ENCODE results near the gene ZSCAN1.

Gene ZSCAN1

DNA sequence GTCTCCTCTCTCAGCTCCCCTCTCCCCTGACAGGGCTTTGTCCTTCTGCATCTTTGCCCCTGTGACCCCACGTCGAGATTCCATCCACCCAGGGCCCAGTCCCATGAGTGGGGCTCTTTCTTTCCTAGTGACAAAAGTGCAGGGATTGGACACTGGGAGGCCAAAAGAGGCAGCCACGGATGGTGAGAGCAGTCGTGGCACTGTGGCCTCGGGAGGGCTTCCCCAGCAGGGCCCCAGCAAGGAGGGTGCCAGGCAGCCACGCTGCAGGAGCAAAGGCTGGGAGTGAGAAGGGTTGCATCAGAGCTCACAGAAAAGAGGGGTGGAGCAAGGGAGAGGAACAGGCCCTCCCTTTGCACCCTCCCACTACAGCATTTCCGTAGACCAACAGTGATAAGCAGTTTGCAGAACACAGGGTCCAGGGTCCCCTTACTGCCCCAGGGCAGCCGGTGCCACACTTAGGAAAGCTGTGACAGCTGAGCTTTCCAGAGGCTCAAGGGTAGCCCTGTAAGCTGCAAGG, 4.9 kb downstream of the ZSCAN1 start:
- DNase-seq: peak in 1 of 56 donors; percentile 2

DNA sequence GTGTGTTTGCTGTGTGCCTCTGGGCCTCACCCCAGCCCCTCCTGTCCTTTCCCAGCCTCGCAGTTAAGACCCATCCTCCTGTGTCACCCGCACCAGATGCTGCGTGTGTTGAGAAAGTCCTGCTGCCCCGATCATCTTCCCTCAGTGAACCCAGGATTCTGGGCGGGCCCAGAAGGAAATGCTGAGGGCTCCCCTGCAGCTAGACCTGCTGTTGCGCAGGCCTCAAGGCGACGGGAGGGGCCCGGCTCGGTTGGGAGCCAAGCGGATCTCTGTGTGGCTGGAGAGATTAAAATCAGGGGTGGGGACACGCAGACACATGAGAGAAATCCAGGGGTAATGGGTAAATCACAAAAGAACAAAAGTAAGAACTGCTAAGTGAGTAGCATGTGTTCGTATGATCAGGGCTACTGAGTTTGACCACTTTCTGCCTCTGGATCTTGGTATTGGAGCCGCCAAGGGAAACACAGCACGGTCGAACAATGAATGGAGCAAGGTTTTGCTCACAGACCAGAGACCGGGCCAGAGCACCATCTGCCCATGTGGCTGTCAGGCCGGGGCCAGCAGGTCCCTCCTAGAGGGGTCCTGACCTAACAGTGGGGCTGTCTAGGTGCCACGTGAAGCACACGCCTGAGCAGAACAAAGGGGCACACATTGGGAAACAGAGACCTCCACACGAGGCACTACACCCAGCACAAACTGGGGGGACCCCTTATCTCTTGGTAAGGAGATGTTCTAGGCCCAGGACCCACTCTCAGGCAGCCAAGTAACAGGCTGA, 7.1 kb downstream of the ZSCAN1 start:
- DNase-seq: no peak

DNA sequence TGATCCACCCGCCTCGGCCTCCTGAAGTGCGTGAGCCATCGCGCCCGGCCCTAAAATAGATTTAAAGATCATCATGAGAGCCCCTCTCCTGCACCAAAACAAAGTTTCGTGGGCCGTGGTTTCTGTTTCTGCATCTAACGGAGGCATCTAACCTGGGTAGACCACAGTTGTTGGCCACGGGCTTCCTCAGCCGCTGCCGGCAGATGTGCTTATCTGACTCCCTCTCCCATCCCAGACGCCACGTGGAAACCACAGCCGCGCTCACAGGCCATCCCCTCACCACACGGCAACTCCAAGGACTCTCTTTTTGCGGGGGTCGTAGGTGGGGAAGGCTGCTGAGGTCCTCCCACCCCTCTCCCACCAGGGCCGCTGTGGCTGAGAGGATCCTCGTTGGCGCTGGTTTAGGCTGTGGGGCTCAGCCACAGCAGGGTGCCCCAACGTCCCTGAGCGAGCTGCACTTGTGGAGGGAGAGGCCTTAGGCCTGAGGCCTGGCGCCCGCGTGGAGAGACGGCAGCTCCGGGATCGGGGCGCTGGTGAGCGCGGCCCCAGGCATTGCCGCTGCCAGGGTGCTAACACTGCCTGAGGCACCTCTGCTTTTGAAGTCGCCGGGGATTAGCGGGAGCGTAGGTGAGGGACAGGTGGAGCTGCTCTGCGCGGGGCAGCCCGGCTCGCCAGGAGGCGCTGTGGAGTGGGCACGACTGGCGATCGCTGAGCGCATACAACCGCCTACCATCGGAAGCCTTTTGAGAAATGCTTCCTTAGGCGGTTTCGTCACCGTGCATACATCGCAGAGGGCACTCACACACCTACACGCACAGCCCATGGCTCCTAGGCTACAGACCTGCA, 8.9 kb downstream of the ZSCAN1 start:
- no peak for DNase-seq

DNA sequence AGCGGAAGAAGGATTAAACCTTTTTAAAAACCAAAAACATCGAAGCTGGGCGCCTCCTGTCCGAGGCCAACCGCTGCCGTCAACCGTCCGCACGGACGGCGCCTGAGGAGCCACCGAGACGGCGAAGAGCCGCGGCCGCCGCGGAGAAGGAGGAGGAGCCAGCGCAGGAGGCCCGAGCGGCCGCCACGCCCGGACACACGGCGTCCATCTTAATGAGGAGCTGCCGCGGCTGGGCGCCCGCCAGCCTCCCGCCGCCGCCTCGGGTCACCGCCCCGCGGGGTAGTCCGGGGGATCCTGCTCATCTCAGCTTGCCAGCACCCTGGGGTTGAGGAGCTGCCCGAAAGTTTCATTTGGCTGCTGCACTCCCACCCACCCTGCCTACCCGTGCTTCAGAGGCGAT, 10.6 kb downstream of the ZSCAN1 start:
- no peak for DNase-seq

DNA sequence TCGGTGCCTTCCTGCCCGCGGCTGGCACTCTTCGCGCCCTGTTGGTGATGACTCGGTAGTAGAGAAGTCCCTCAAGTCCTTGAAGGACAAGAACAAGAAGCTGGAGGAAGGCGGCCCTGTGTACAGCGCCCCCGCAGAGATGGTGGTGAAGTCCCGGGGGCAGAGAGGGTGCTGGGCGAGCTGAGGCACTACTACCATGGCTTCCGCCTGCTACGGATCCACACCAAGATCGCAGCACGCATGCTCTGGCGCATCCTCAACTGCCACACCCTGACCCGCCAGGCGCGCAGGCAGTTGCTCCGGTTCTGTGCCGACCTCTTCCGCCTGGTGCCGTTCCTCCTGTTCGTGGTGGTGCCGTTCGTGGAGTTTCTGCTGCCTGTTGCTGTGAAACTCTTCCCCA, 11.1 kb downstream of the ZSCAN1 start:
- DNase-seq: no peak

DNA sequence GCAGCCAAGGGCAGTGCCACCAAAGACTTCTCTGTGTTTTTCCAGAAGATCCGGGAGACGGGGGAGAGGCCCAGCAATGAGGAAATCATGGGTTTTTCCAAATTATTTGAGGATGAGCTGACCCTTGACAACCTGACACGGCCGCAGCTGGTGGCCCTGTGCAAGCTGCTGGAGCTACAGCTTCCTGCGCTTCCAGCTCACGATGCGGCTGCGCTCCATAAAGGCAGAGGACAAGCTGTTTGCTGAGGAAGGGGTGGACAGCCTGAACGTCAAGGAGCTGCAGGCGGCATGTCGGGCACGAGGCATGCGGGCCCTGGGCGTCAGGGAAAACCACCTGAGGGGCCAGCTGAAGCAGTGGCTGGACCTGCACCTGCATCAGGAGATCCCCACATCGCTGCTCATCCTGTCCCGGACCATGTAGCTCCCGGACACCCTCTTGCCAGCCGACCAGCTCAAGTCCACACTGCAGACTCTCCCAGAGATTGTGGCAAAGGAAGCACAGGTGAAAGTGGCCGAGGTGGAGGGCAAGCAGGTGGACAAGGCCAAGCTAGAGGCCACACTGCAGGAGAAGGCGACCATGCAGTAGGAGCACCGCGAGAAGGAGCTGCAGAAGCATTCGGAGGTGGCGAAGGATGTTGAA, 11.7 kb downstream of the ZSCAN1 start:
- no peak for DNase-seq

DNA sequence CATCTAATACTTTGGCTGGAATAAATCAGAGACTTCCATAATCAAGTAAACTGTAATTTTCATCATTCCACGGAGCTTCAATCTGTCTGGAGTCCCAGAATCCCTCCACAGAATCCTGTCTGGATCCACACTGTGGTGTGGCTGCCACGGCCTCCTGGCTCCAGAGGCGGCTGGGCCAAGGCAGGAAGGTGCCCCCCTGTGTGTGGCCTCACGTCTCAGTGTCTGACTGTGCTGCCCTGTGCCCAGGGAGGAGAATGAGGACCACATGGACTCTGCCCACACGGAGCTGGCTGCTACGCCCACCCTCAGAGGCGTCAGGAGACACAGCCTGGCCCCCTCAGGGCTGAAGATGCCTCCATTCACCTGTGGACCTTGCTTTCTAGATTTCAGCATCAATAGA, 13.0 kb downstream of the ZSCAN1 start:
- DNase-seq: no peak

DNA sequence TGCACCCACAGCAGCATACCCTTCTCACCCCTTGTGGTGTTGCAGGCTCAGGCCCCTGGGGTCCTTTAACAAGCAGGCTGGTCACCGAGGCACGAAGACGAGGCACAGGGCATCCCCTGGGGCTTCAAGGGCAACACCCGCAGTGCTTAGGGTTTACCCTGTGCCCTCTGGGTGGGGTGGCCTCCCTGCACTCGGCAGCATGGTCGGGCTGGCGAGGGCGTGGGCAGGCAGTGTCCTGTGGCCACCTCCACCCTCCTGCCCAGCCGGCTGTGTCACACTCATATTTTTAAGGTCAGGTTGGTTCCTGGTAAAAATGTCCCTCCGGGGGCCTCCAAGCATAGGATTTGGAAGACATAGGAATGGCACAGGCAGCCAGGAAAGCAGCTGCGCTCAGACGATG, 13.8 kb downstream of the ZSCAN1 start:
- DNase-seq: no peak

DNA sequence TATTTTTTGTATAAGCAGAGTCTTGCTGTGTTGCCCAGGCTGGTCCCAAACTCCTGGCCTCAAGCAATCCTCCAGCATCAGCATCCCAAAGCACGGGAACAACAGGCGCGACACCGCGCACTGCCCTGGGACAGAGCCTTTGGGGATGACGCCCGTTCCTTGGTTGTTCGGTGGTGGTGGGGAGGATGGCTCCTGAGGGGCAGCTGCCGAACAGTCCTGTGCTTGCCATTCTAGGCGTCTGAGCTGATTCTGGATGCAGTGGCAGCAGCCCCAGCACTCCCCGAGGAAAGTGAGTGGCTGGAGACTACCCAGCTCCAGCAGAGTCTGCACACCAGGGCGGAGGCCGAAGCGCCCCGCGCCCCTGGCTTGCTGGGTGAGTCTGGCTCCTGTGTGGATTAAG, 18.4 kb downstream of the ZSCAN1 start:
- no peak for DNase-seq

DNA sequence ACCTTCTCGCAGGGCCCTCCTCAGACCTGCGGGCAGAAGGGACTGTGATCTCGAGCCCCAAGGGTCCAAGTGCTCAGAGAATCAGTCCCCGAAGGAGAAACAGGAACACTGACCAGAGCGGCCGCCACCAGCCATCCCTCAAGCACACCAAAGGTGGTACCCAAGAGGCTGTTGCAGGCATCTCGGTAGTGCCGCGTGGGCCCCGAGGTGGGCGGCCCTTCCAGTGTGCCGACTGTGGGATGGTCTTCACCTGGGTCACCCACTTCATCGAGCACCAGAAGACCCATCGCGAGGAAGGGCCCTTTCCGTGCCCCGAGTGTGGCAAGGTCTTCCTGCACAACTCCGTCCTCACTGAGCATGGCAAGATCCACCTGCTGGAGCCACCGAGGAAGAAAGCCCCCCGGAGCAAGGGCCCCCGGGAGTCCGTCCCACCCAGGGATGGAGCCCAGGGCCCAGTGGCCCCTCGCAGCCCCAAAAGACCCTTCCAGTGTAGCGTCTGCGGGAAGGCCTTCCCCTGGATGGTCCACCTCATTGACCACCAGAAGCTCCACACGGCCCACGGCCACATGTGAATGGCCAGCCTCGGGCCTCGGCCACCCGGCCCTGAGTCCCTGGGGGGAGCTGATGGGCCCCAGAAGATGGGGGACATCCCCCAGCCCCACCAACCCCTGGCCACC, 19.8 kb downstream of the ZSCAN1 start:
- DNase-seq: no peak

DNA sequence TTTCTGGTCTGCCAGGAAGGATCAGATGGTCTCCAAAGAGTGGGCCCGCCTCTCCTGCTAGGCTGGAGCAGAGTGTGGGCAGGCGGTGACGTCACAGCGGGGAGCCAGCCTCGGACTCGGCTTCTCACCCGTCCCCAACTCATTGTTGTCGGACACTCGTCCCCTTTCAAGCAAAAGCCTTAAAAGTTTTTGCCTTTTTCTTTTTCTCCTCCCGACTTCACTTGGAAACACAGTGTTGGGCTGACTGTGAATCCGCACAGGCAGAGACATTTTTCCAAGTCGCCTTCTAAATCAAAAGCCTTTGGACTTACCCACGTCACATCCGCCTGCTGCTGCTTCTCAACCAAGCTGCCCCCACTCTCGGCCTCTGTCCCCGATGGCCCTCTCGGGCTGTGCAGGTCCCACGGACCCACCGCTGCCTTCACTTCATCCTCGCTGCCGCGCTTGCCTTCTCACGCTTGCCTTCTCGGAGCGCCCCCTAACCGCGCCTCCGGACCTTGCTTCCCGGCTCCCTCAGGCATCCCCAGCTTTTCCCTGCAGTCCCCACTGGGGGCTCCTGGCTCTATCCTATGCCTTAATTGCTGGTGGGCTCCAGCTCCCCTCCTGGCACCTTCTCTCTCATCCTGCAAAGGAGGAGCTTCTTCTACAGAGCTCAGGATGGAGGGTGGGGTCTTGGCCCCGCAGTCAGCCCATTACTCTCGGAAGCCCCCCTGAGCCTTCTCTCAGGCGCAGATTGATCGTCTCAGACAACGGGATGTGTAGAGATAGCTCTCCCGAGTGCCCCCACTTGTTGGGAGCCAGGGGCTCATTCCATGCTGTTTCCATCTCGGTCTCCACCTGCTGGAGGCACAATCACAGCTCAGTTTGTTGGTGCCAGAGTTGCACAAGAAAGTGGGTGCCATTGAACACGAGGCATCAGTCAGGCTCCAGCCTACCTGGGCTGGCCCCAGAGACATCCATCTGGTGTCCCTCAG, 21.4 kb downstream of the ZSCAN1 start:
- DNase-seq: peak in 50 of 56 donors; percentile 5 to 83 (median 50)

DNA sequence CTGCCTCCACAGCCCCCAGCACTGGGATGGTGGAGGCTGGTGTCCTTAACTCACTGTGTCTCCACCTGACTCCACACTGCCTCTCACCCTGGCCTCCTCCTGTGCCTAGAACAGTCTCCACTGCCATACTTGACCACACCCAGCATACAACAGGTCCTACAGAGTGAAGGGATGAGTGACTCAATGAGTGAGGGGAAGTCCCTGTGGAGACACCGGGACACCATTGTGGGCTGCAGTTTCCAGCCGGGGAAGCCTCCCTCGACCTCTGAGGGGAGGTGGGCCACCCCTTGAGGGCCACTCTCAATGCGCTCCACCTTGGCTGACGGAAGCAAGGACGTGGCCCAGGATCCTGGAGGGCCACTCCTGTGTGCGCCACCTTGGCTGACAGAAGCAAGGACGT, 22.4 kb downstream of the ZSCAN1 start:
- DNase-seq: no peak

DNA sequence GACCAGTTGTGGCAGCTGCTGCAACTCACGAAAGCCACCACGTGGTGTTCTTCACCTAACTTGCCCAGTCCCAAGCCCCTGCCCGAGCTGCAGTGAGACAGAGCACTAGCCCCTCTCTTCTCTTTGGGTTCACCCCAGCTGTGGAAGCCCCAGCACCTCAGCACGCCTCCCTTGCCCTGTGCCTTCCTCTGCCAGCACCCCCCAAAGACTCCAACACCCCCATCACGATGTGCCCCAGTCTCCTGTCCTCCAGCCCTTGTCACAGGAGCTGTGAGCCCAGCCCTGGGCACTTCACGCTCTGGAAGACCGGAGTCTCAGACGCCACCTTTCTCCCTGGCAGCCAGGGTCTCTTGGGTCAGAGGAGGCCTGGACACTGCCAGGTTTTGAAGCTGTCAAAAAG, 23.0 kb downstream of the ZSCAN1 start:
- no peak for DNase-seq

DNA sequence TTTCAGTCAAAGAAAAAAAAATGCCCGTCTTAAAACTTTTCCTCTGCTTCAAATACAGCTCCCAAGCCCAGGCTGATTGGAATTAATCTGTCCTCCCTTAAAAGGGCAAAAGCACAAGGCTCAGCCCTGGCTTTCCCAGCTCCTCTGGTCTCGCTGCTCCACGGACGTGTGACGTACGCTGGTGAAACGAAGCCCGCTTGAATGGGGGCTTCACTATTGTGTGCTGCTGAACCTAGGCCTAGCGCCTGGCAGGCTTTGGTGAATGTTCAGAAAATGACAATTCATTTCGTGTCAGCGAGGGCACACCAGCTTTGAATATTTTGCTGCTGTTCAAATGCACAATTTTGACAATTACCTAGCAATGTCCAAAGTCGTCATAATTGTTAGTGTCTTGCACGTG, 24.6 kb downstream of the ZSCAN1 start:
- DNase-seq: peak in 10 of 56 donors; percentile 5 to 52 (median 24)

DNA sequence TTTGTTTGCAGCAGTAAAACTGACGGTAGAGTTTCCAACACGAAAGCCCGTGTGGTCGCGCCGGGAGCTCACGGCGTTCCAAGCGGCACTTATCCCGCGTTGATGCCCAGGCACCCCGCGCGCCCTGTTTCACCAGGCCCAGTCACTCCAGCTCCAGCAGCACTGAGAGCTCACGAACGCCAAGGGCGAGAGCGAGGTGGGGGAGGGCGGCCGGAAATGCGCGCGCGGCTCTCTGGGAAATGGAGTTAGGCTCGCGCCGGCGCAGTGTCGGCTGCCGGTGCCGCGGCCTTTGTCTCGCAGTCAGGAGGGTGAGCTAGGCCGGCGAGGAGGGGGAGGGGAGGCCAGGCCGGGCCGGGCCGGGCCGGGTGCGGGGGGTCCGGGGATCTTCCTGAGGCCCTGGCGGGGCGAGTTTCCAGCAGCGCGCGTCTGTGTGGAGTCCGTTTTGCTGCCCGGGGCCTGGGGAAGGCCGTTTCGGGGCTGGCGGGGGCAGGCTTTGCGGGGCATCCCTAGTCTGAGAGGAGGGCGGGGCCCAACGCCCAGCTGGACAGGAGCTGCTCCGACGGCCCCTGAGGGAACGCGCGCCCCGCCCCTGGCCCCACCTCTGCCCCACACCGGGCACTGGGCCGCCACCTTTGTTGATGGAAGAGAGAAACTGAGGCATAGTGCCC, 25.3 kb downstream of the ZSCAN1 start, which contains the start of gene ZNF135:
Gene ZNF135 (plus strand): TSS at position 280 of the 668 bp plus-strand sequence. CDS start 721 bp downstream, outside the sequence.
- DNase-seq: peak in 55 of 56 donors; percentile 30 to 94 (median 86)

DNA sequence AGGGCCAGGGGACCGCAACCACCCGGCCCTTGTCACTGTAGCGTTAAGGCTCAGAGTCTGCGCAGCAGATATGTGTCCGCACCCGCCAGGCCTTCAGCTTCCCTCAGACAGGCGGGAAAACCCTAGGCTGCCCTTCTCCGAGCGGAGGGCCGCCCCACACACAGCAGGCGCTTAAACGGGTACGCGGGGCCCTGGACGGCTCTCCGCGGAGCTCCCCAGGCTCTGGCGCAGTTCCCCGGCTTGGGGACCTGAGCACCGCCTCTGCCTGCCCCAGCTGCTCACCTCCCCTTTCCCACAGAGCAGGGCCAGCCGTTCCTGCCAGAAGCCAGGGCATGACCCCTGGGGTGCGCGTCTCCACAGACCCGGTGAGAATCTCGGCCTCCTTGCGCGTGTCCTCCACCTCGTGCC, 25.9 kb downstream of the ZSCAN1 start:
- peak in 4 of 56 donors; percentile 36 to 54 (median 42) for DNase-seq

DNA sequence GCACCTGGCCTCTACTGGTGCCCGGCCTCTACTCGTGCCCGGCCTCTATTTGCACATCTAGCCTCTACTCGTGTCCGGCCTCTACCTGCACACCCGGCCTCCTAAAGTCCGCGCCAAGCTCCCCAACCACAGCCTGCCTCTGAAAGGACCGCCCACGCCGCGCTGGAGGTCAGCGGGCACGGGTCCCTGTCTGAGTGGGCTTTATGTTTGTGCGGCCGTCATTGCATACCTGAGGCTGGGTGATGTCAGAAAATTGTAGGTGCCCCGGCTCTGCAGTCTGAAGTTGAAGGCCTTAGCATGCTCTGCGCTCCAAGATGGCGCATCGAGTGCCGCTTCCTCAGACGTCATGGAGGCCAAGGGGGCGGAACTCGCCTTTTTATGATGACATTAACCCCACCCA, 26.4 kb downstream of the ZSCAN1 start:
- no peak for DNase-seq

DNA sequence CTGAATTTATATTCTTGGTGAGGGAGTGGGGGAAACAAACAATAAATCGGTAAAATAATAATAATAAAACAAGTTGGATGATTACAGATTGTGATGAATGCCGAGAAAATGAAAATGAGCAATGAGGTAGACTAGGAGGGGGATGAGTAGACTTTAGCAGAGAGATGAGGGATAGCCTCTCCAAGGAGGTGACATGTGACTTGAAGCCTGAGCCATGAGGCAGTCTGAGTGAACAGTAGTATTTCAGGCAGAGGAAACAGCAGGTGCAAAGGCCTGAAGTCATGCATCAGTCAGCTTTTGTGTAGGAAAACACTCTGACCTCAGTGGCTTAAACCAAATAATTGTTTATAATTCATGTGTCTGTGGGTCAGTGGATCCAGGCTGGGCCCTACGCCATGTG, 29.9 kb downstream of the ZSCAN1 start:
- DNase-seq: no peak

DNA sequence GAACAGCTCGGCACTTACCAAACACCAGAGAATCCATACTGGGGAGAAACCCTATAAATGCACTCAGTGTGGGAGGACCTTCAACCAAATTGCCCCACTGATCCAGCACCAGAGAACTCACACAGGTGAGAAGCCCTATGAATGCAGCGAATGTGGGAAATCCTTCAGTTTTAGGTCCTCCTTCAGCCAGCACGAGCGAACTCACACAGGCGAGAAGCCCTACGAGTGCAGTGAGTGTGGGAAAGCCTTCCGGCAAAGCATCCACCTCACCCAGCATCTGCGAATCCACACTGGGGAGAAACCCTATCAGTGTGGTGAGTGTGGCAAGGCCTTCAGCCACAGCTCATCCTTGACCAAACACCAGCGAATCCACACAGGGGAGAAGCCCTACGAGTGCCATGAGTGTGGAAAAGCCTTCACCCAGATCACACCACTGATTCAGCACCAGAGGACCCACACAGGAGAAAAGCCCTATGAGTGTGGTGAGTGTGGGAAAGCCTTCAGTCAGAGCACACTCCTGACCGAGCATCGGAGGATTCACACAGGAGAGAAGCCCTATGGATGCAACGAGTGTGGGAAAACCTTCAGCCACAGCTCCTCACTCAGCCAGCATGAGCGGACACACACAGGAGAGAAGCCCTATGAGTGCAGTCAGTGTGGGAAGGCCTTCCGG, 33.6 kb downstream of the ZSCAN1 start:
- DNase-seq: no peak
